Central memory CD8-positive, alpha-beta T cell (primary cell): ENCODE measurements around the gene PDE3B.
"Not testable (repeated sequence)": the region's sequence is repeated elsewhere in the genome, so short reads cannot be mapped to it uniquely, and the experiment has no call there.

Experiments used
- ATAC-seq: fragments of 150-1000 bp; cut with Tn5 transposase; replicated peaks from 2 replicates; pipeline ENCODE4 v1.10.0; 2022; ENCODE audit warnings: mild to moderate bottlenecking, moderate FRiP score, moderate number of reproducible peaks; ENCODE audit not compliant: poor library complexity, severe bottlenecking; ENCODE audit errors: extremely low read depth
- DNase-seq, 2 donors: peaks; one replicate each; pipeline ENCODE4 v3.0.0; 2021; ENCODE audit warnings: low spot score in 2 of 2
- H3K27ac Mint-ChIP-seq: one replicate; pipeline ENCODE4 v1.8.0; 2022; ENCODE audit warnings: low read depth, mild to moderate bottlenecking, moderate library complexity, mixed read lengths
- H3K27me3 Mint-ChIP-seq: one replicate; pipeline ENCODE4 v1.8.0; 2022; ENCODE audit warnings: mixed read lengths
- H3K36me3 Mint-ChIP-seq: one replicate; pipeline ENCODE4 v1.8.0; 2022; ENCODE audit warnings: mild to moderate bottlenecking, moderate library complexity, mixed read lengths; ENCODE audit not compliant: insufficient read depth
- H3K4me1 Mint-ChIP-seq: one replicate; pipeline ENCODE4 v1.8.0; 2022; ENCODE audit warnings: mixed read lengths
- H3K4me3 Mint-ChIP-seq: one replicate; pipeline ENCODE4 v1.8.0; 2022; ENCODE audit warnings: mild to moderate bottlenecking, moderate library complexity, mixed read lengths
- H3K9me3 Mint-ChIP-seq: one replicate; pipeline ENCODE4 v1.8.0; 2022; ENCODE audit warnings: mixed read lengths

PDE3B gene

DNA sequence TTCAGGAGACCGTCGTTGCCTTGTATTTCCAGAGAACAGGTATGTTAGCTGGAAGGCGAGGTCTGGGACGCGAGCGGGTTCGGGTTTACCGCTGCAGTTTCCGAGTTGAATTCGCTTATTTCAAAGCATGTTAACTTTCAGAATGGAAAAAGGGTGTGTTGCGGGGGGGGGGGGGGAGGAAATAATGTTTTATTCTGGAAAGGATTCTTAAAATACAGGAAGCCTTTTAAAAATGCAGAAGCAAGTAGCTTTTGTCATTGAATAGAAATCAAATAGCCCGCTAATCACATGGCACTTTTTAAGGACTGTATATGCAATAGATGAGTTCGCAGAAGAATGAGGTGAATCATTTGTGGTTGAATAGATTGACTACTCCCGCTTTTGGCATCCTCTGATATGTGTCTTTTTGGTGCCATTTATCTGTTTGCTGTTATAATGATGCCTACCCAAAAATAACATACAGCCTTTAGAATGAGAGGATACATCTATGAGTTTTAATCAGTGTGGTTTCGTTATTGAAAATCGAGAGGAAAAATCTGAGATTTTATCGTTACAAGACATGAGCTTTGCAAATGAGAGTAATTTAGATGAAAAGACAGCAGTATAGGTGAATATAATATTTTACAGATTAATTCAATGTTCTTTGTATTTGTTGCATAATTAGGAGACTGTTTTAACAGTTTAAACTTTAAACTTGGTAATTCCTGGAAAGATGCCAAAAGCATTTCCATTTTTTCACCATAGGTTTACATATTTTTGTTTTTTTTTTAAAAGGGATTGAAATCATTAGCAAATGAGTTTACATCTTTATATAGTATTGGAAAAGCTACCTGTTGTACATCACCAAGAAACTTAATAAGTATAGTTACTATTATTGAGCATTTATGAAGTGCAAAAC is 1.7 kb downstream of the PDE3B start:
- Mint-ChIP-seq H3K9me3 (no peaks in the 10 kb centered on the region), H3K4me3 (peak overlapping the region; percentile 82), H3K27ac (peak overlapping the region; percentile 86), H3K4me1 (peaks cover 66% of the 10 kb centered on the region), H3K36me3 (peaks cover 21% of the 10 kb centered on the region), H3K27me3 (no peaks in the 10 kb centered on the region)
- DNase-seq (no peak), ATAC-seq (peak; percentile 32)

DNA sequence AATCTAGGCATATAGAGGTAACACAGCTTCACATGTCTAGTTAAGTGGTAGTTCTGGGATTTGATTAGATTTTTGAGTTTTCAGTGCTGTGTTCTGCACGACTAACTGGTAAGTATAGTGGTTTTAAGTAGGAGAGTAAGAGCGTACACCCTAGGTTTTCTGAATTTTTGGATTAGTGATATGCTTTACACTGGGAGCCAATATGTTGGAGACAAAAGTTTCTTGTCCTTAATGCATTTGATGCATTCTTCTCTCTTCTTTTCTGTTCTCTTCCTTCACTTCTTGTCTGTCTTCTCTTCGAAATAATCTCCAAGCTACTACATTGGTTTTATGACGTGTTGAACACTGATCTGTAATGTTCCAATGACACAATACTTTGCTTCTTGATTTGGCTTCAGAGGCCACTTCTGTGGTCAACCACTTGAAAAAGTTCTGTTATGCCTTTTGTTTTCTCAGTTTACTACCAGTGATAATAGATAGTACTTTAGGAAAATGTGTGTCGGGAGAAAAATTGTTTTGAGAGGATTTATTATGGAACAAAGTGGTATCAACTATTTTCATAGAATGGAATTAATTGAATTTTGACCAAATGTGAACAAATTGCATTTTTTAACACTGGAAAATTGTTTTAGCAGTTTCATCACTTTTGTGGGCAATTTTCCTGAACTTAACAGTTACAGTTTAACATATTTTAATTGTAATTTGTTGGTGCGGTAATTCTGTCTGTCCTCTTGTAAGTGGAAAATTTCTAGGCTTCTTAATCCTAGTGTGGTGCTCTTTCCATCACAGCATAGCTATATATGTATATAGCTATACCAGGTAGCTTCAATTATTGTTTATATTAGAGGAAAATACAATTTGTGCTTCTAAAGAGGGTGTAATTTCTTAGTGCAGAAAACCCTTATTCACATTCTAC is 2.6 kb downstream of the PDE3B start:
- peak overlapping the region; percentile 52 for H3K27ac Mint-ChIP-seq

DNA sequence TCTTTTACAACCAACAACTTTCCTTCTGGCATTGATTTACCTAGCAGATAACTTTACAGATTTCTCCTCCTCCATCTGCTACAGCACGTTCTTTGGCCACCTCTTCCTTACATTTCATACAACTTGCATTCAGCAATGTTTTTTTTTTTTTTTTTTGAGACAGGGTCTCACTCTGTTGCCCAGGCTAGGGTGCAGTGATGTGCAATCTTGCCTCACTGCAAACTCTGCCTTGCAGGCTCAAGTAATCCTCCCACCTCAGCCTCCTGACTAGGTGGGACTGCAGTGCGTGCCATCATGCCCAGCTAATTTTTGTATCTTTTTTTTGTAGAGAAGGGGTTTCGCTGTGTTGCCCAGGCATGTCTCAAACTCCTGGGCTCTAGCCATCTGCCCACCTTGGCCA is 6.5 kb downstream of the PDE3B start:
- peaks cover 72% of the 10 kb centered on the region for H3K4me1 Mint-ChIP-seq
- H3K27me3 Mint-ChIP-seq, result no peaks in the 10 kb centered on the region
- peaks cover 20% of the 10 kb centered on the region for H3K36me3 Mint-ChIP-seq
- DNase-seq, result no peak
- no peak overlapping the region for H3K4me3 Mint-ChIP-seq
- no peaks in the 10 kb centered on the region for H3K9me3 Mint-ChIP-seq
- ATAC-seq, result no peak
- H3K27ac Mint-ChIP-seq, result no peak overlapping the region

More for the DNA sequence above, 2.6 kb downstream of the PDE3B start:
- peaks cover 25% of the 10 kb centered on the region for H3K36me3 Mint-ChIP-seq
- H3K9me3 Mint-ChIP-seq, result no peaks in the 10 kb centered on the region
- H3K4me1 Mint-ChIP-seq, result peaks cover 68% of the 10 kb centered on the region
- H3K4me3 Mint-ChIP-seq, result peak overlapping the region; percentile 82
- DNase-seq, result no peak
- ATAC-seq, result no peak
- no peaks in the 10 kb centered on the region for H3K27me3 Mint-ChIP-seq

DNA sequence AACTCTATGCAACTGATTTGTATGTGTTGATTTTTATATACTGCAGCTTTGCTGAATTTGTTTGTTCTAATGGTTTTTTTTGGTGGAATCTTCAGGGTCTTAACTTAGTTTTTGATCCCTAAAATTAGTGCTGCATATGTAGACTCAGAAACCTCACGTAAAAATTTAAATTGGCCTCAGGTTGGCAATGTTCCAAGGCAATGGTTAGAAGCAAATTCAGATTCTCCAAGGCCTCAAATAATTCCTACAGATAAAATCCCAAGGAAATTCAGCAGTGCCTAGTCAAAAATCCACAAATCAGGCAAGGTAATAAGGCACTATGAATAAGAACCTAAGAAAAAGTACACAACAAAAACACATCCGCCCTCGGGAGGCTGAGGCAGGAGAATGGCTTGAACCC is 9.5 kb downstream of the PDE3B start:
- H3K4me1 Mint-ChIP-seq, result peaks cover 62% of the 10 kb centered on the region
- H3K27me3 Mint-ChIP-seq, result no peaks in the 10 kb centered on the region
- ATAC-seq (no peak), DNase-seq (no peak)
- H3K36me3 Mint-ChIP-seq, result peaks cover 14% of the 10 kb centered on the region
- H3K4me3 Mint-ChIP-seq, result no peak overlapping the region
- H3K9me3 Mint-ChIP-seq, result no peaks in the 10 kb centered on the region
- H3K27ac Mint-ChIP-seq, result no peak overlapping the region

DNA sequence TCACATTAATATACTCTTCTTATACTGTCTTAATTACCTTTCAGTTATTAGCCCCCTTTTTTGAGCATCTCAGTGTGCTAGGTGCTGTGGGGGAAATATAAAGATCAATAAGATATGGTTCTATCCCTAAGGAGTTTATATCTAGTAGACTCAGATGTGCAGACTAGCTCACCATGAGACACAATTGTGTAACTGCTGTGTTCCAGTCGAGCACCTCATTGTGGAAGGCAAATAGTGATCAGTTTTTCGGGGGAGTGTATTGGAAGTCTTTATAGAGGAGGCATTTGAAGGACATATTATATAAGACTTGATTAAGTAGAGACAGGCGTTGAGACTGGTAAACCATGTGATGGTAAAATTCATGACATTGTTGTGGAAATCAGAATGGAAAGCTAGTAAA is 11.8 kb downstream of the PDE3B start:
- H3K36me3 Mint-ChIP-seq, result peaks cover 15% of the 10 kb centered on the region
- peaks cover 50% of the 10 kb centered on the region for H3K4me1 Mint-ChIP-seq
- H3K4me3 Mint-ChIP-seq, result no peak overlapping the region
- ATAC-seq (no peak), DNase-seq (no peak)
- H3K9me3 Mint-ChIP-seq, result no peaks in the 10 kb centered on the region
- H3K27me3 Mint-ChIP-seq, result no peaks in the 10 kb centered on the region
- H3K27ac Mint-ChIP-seq, result no peak overlapping the region

DNA sequence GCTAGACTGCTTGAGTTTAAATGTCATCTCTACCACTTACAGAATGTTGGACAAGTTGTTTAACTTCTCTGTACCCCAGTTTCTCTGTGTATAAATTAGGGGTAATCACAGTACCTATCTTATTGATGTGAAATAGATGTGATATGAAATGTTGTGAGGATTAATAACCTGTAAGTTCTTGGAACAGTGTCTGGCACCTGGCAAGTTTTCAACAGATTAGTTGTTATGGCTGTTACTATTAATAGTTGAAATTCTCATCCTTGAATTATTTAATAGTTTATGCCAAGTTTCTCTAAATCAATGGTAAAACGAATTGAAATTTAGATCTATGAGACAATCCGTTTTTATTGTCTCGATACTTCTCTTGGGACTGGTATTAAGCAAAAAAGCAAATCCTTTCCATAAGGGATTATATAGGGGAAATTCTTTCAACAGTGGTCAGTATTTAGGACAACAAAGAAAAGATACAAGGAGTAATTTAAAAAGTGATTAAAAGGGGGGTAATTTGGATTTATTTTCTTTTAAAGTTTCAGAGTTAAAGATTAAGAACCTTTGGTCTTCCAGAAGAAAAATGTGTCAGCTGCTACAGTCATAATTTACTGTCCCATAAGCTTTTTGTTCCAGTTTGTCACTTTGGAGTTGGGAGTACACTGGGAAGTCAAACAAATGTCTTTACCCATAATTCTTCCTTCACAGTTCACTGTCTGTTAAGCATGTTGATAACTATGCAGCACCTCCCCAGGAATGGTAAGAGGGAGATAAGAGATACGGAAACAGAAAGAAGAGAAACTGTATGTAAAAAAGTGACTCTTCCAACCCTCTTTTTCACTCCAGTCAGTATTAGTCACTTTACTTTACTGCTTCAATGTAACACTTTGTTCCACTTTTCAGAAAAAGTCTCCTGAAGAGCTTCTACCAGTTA is 13.2 kb downstream of the PDE3B start:
- H3K36me3 Mint-ChIP-seq, result peaks cover 17% of the 10 kb centered on the region
- peaks cover 43% of the 10 kb centered on the region for H3K4me1 Mint-ChIP-seq
- H3K27me3 Mint-ChIP-seq, result no peaks in the 10 kb centered on the region
- peak overlapping the region; percentile 68 for H3K27ac Mint-ChIP-seq
- ATAC-seq (no peak), DNase-seq (no peak)
- no peaks in the 10 kb centered on the region for H3K9me3 Mint-ChIP-seq
- H3K4me3 Mint-ChIP-seq, result no peak overlapping the region

DNA sequence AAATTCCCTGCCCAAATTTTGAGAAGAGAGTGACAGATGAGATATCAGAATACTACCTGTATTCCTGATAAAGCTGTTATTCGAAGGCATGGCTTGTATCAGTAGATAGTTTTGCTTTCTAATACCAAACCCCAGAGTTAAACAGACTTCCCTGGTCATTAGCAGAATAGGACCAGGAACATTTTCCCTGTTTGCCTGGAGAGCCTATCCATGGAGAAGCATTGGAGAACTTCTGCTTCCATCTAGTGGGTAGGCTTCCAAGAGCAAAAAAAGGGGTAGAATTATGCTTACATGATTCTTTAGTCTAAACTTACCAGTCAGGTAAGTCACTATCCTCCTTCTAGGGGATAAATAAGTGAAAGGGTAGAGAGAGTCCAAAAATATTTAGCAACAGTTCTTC is 14.2 kb downstream of the PDE3B start:
- H3K4me1 Mint-ChIP-seq, result peaks cover 42% of the 10 kb centered on the region
- ATAC-seq (no peak), DNase-seq (no peak)
- H3K27me3 Mint-ChIP-seq, result no peaks in the 10 kb centered on the region
- H3K4me3 Mint-ChIP-seq, result no peak overlapping the region
- peaks cover 21% of the 10 kb centered on the region for H3K36me3 Mint-ChIP-seq
- H3K27ac Mint-ChIP-seq, result no peak overlapping the region
- H3K9me3 Mint-ChIP-seq, result no peaks in the 10 kb centered on the region

DNA sequence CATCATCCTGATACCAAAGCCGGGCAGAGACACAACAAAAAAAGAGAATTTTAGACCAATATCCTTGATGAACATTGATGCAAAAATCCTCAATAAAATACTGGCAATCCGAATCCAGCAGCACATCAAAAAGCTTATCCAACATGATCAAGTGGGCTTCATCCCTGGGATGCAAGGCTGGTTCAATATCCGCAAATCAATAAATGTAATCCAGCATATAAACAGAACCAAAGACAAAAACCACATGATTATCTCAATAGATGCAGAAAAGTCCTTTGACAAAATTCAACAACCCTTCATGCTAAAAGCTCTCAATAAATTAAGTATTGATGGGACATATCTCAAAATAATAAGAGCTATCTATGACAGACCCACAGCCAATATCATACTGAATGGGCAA is 21.3 kb downstream of the PDE3B start:
- peaks cover 15% of the 10 kb centered on the region for H3K36me3 Mint-ChIP-seq
- ATAC-seq, H3K9me3 Mint-ChIP-seq: not testable (repeated sequence)

DNA sequence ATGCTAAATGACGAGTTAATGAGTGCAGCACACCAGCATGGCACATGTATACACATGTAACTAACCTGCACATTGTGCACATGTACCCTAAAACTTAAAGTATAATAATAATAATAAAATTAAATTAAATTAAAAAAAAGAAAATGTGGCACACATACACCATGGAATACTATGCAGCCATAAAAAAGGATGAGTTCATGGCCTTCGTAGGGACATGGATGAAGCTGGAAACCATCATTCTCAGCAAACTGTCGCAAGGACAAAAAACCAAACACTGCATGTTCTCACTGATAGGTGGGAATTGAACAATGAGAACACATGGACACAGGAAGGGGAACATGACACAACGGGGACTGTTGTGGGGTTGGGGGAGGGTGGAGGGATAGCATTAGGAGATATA is 23.7 kb downstream of the PDE3B start:
- H3K9me3 Mint-ChIP-seq, result not testable (repeated sequence)

More for the DNA sequence above, 21.3 kb downstream of the PDE3B start:
- H3K4me1 Mint-ChIP-seq, result peaks cover 18% of the 10 kb centered on the region
- H3K27ac Mint-ChIP-seq, H3K27me3 Mint-ChIP-seq, DNase-seq, H3K4me3 Mint-ChIP-seq: not testable (repeated sequence)

DNA sequence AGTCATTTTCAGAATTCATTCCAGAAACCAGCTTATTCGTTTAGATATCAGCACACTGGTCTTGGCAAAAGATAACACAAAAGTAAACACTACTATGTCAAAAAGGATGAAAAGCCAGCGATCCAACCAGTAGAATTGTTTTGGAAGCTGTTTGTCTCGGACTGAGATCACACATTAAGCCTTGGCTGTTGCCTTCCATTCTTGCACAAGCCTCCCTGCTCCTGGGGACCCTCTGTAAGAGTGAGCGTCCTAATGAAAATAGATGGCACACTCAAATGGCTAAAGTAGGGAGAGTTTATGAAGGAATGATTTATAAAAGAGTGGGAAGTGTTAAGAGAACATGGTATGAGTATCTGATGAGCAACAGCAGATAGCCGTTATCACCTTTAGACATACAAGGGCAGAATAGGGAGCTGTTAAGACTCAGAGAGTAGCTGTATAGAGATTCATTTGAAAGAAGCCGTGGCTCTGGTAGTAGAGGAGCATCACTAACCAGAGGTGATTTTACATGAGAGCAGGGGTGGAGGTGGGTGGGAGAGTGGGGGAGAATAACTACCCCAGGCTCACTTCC is 25.2 kb downstream of the PDE3B start:
- H3K4me3 Mint-ChIP-seq, result no peak overlapping the region
- peaks cover 3% of the 10 kb centered on the region for H3K36me3 Mint-ChIP-seq
- H3K27ac Mint-ChIP-seq, result peak overlapping the region; percentile 36

More for the DNA sequence above, 23.7 kb downstream of the PDE3B start:
- H3K27ac Mint-ChIP-seq, H3K36me3 Mint-ChIP-seq, H3K27me3 Mint-ChIP-seq, ATAC-seq, H3K4me3 Mint-ChIP-seq, DNase-seq: not testable (repeated sequence)
- H3K4me1 Mint-ChIP-seq, result peaks cover 32% of the 10 kb centered on the region

DNA sequence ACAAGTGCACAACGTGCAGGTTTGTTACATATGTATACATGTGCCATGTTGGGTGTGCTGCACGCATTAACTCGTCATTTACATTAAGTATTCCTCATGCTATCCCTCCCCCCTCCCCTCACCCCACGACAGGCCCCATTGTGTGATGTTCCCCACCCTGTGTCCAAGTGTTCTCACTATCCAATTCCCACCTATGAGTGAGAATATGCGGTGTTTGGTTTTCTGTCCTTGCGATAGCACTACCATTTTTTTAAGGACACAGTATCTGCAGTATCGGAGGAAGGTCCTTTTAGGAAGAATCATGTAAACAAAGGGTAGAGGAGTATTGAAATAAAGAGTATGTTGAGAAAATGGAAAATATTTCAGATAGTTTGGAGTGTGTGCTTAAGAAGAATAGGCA is 25.9 kb downstream of the PDE3B start:
- H3K4me1 Mint-ChIP-seq, result peaks cover 43% of the 10 kb centered on the region
- peak overlapping the region; percentile 36 for H3K27ac Mint-ChIP-seq
- H3K9me3 Mint-ChIP-seq, result no peaks in the 10 kb centered on the region
- H3K4me3 Mint-ChIP-seq, result no peak overlapping the region
- peaks cover 7% of the 10 kb centered on the region for H3K36me3 Mint-ChIP-seq
- no peaks in the 10 kb centered on the region for H3K27me3 Mint-ChIP-seq
- DNase-seq (no peak), ATAC-seq (no peak)

More for the DNA sequence above, 25.2 kb downstream of the PDE3B start:
- Mint-ChIP-seq H3K4me1 (peaks cover 36% of the 10 kb centered on the region), H3K9me3 (no peaks in the 10 kb centered on the region), H3K27me3 (no peaks in the 10 kb centered on the region)
- no peak for DNase-seq
- peak; percentile 38 for ATAC-seq
